Progenitor cell of endocrine pancreas (in vitro differentiated cells): ENCODE results near the gene PPIE. TPM values are rescaled to one million over a fixed set of nuclear protein-coding genes. Genes with fewer than 3 reads are reported as not detected.
A peak's percentile ranks its signal among the peaks of the same experiment; 100 is the strongest.

Experiments used
- DNase-seq: peaks from one replicate; pipeline ENCODE4 v3.0.0; 2021; ENCODE audit warnings: low spot score; ENCODE audit not compliant: unreplicated experiment
- H3K27ac Mint-ChIP-seq: 2 replicates; pipeline ENCODE4 v1.8.0; 2021; ENCODE audit warnings: mild to moderate bottlenecking, moderate library complexity, mixed read lengths
- H3K27me3 Mint-ChIP-seq: 2 replicates; pipeline ENCODE4 v1.8.0; 2021; ENCODE audit warnings: mixed read lengths
- H3K36me3 Mint-ChIP-seq: 2 replicates; pipeline ENCODE4 v1.8.0; 2022; ENCODE audit warnings: mixed read lengths; ENCODE audit not compliant: insufficient read depth
- H3K4me1 Mint-ChIP-seq: 2 replicates; pipeline ENCODE4 v1.8.0; 2021; ENCODE audit warnings: low read depth, mixed read lengths
- H3K4me3 Mint-ChIP-seq: 2 replicates; pipeline ENCODE4 v1.8.0; 2021; ENCODE audit warnings: low read depth, mild to moderate bottlenecking, moderate library complexity, mixed read lengths
- H3K9me3 Mint-ChIP-seq: 2 replicates; pipeline ENCODE4 v1.8.0; 2021; ENCODE audit warnings: low read depth, mixed read lengths
- CTCF ChIP-seq: fragments of 200-600 bp; sonication (generic); IDR thresholded peaks from one replicate; pipeline ENCODE4 v1.5.0; 2021; ENCODE audit warnings: antibody characterized with exemption, mild to moderate bottlenecking; ENCODE audit not compliant: unreplicated experiment
- total RNA-seq: library from RNA; stranded (reverse); gene quantifications from 2 replicates; pipeline ENCODE4 v1.2.1, GENCODE V29; 2021

The PPIE gene
- total RNA-seq, 1 donor from 2014 or later = 47.4 TPM

DNA sequence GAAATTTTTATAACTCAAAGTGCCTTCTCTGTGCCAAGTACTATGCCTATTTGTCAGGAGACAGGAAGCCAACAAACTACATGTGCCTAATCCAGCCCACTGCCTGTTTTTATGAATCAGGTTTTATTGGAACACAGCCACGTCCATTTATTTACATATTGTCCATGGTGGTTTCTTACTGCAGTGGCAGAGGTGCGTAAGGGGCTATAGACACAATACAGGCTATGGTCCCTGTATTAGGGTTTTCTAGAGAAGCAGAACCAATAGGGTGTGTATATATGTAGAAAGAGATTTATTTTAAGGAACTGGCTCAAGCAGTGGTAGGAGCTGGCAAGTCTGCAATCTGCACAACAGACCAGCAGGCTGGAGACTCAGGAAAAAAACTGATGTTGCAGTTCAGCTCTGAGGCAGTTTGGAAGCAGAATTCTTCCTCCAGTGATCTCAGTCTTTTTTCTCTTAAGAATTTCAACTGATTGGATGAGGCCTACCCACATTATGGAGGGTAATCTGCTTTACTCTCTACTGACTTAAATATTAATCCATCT is 15.4 kb downstream of the PPIE start:
- H3K4me3 Mint-ChIP-seq = no peak overlapping the region
- no peaks in the 10 kb centered on the region for H3K27me3 Mint-ChIP-seq
- no peak for TF ChIP-seq CTCF
- H3K27ac Mint-ChIP-seq = no peak overlapping the region
- no peak for DNase-seq
- no peaks in the 10 kb centered on the region for H3K9me3 Mint-ChIP-seq
- H3K4me1 Mint-ChIP-seq = no peaks in the 10 kb centered on the region
- H3K36me3 Mint-ChIP-seq = peaks cover 24% of the 10 kb centered on the region

DNA sequence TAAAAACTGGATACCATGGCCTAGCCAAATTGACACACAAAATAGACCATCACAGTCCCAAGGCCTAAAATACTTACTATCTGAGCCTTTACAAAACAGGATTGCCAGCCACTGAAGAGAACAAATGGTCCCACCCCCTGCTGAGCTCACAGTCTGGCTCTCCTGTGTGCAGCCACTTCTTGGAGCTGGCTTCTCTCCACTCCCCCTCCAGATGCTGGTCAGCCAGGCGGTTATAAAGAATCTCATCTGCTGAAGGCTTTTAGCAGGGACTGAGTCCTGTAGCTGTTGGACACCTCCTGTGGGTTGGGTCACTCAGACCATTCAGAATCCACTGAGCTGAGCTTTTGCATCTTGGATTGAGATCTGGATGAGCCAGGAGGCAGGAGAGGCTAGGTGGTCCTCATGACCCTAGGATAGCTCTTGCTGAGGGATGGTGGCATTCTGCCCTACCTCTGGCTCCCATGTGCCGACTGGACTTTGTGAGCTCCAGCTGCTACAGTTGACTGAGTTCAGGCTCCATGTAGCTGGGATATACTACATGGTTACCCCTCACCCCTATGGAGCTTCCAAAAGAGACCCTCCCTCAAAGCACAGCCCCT is 16.3 kb downstream of the PPIE start:
- H3K27ac Mint-ChIP-seq = no peak overlapping the region
- DNase-seq = no peak
- no peak for TF ChIP-seq CTCF
- no peaks in the 10 kb centered on the region for H3K4me1 Mint-ChIP-seq
- H3K9me3 Mint-ChIP-seq = no peaks in the 10 kb centered on the region
- H3K36me3 Mint-ChIP-seq = peaks cover 19% of the 10 kb centered on the region
- H3K27me3 Mint-ChIP-seq = no peaks in the 10 kb centered on the region
- H3K4me3 Mint-ChIP-seq = no peak overlapping the region

GRCh38 chr1:39755965-39756659 is 17.4 kb downstream of the PPIE start:
- H3K27ac Mint-ChIP-seq = no peak overlapping the region
- no peaks in the 10 kb centered on the region for H3K9me3 Mint-ChIP-seq
- H3K4me3 Mint-ChIP-seq = no peak overlapping the region
- no peaks in the 10 kb centered on the region for H3K4me1 Mint-ChIP-seq
- peaks cover 13% of the 10 kb centered on the region for H3K36me3 Mint-ChIP-seq
- H3K27me3 Mint-ChIP-seq = no peaks in the 10 kb centered on the region
- no peak for TF ChIP-seq CTCF
- no peak for DNase-seq

- Mint-ChIP-seq H3K4me3 (no peak overlapping the region), H3K9me3 (no peaks in the 10 kb centered on the region), H3K27ac (no peak overlapping the region), H3K36me3 (peaks cover 12% of the 10 kb centered on the region), H3K4me1 (no peaks in the 10 kb centered on the region), H3K27me3 (no peaks in the 10 kb centered on the region)
- no peak for TF ChIP-seq CTCF
- DNase-seq = no peak
These were observed 18.8 kb downstream of the PPIE start for GRCh38 chr1:39757501-39757900.

DNA sequence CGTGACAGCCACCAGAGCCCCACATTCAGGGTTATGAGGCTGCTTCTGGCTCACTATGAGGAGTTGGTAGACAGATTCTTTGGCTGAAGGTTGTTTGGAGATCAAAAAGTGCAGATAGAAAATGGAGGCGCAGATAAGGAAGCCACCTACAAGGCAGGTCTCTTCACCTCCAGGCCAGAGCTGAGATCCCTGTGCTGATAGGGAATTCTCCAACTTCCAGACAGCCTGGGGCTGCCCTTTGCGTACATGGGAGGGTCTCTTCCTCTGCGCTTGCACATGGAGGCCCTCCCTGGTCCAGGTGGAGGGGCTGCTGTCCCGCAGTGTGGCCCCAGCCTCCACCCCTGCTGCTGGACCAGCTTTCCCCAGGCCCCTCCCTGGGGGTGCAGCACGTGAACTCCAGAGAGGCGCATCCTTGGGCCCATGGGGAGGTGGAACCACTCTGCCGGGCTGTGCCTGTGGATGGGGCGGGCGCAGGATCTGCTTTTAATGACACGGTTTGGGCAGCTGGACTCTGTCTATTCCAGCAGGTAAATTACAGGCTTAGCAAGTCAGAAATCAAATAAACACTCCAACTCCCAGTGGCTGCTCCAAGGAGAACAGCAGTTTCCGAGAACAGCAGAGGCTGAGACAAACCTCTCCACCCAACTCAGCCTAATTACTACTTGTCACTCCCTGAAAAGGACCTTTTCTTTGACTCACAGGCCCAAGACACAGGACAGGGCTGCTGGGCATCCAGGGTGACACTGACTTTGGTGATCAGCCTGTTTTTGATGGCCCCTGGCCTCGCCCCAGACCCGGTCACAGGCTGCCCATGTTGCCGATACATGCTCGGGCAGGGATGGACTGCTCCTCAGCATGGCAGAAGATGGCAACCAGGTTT is 20.1 kb downstream of the PPIE start:
- Mint-ChIP-seq H3K27ac (peak overlapping the region; percentile 59), H3K36me3 (peaks cover 12% of the 10 kb centered on the region), H3K4me1 (no peaks in the 10 kb centered on the region), H3K4me3 (no peak overlapping the region), H3K9me3 (no peaks in the 10 kb centered on the region), H3K27me3 (no peaks in the 10 kb centered on the region)
- TF ChIP-seq CTCF = no peak
- no peak for DNase-seq
